Measurements from ENCODE around the gene LIN52.

- no peak for TF ChIP-seq CTCF (IDR thresholded peaks at IDR 0.05; ENCODE audit: extremely low read depth in 1 of 2, insufficient read depth in 1 of 2, low read depth in 1 of 2, low read length in 2 of 2)
- TF ChIP-seq POLR2A (IDR thresholded peaks at IDR 0.05; ENCODE audit: low read depth, low read length) = no peak
- TF ChIP-seq POLR2AphosphoS5 (IDR thresholded peaks at IDR 0.05; ENCODE audit: insufficient read depth, low read depth, low read length) = no peak
- TF ChIP-seq MAX (IDR thresholded peaks at IDR 0.05; ENCODE audit: insufficient read depth, insufficient read length) = no peak
- TF ChIP-seq EZH2 (IDR thresholded peaks at IDR 0.05; ENCODE audit: borderline replicate concordance, low read depth, low read length, severe bottlenecking) = no peak
- TF ChIP-seq GATA2 (IDR thresholded peaks at IDR 0.05; ENCODE audit: insufficient read depth, insufficient read length, low read depth, low read length) = no peak
- no peak for TF ChIP-seq MYC (IDR thresholded peaks at IDR 0.05; ENCODE audit: low read depth, low read length)
- TF ChIP-seq JUN (IDR thresholded peaks at IDR 0.05; ENCODE audit: borderline replicate concordance, insufficient read depth, insufficient read length, low read depth) = no peak
- TF ChIP-seq FOS (IDR thresholded peaks at IDR 0.05; ENCODE audit: borderline replicate concordance, insufficient read depth, low read length) = no peak
Observed at GRCh38 chr14:74147571-74147970, 62.8 kb downstream of the LIN52 start.

All from endothelial cell of umbilical vein (primary cell).